Measurements from ENCODE around the gene KRTCAP3. TPM values are rescaled to one million over a fixed set of nuclear protein-coding genes. Genes with fewer than 3 reads are reported as not detected.
A peak's percentile ranks its signal among the peaks of the same experiment; 100 is the strongest.

The KRTCAP3 gene
- total and polyA plus RNA-seq, 9 of the 15 experiments (the other 6 are each of a cell fraction or from before 2014, with no cell fraction given), result 0.24 to 1.4 (median 0.73) TPM

- TF ChIP-seq SMARCC2 (IDR thresholded peaks at IDR 0.05; ENCODE audit: low read depth), result no peak
- TF ChIP-seq CBX8 (IDR thresholded peaks at IDR 0.05; ENCODE audit: borderline replicate concordance, extremely low read depth, low read depth, low read length, poor library complexity, severe bottlenecking), result no peak
- 0 out of 2 replicates have a peak, but pooled peaks have one; percentile 24 for TF ChIP-seq DPF2 (IDR thresholded peaks at IDR 0.05)
- TF ChIP-seq FOXA3 (CRISPR knock-in tag; conservative IDR thresholded peaks at IDR 0.05 in 1 of 2, IDR thresholded peaks at IDR 0.05 in 1 of 2), result no peak
- TF ChIP-seq DNMT1 (IDR thresholded peaks at IDR 0.05), result no peak
- TF ChIP-seq ZNF589 (CRISPR knock-in tag; IDR thresholded peaks at IDR 0.05; ENCODE audit: low read depth), result no peak
- TF ChIP-seq TAF7 (tag; IDR thresholded peaks at IDR 0.05), result peak; percentile 36; the same call in 1 of the 2 replicates
- TF ChIP-seq CREBBP (IDR thresholded peaks at IDR 0.05; ENCODE audit: low read depth, low read length), result no peak
- TF ChIP-seq C11orf30 (IDR thresholded peaks at IDR 0.05; ENCODE audit: low read depth), result peak; percentile 88
- no peak for TF ChIP-seq ZNF707 (CRISPR knock-in tag; conservative IDR thresholded peaks at IDR 0.05)
- peak in 1 of 3 experiments; percentile 75; a peak in 2 of 6 replicates for TF ChIP-seq ZBTB11 (CRISPR knock-in tag; IDR thresholded peaks at IDR 0.05)
- no peak for TF ChIP-seq SNAPC5 (CRISPR knock-in tag; IDR thresholded peaks at IDR 0.05)
- no peak for TF ChIP-seq ZNF316 (IDR thresholded peaks at IDR 0.05)
- TF ChIP-seq SIN3B (IDR thresholded peaks at IDR 0.05; ENCODE audit: low read depth), result 0 out of 2 replicates have a peak, but pooled peaks have one; percentile 58
- TF ChIP-seq CUX1 (CRISPR knock-in tag; IDR thresholded peaks at IDR 0.05), result no peak
- TF ChIP-seq POLR2B (IDR thresholded peaks at IDR 0.05; ENCODE audit: low read depth, partially characterized antibody), result peak; percentile 85
- TF ChIP-seq BRD4 (IDR thresholded peaks at IDR 0.05), result no peak
- TF ChIP-seq HMG20A (CRISPR knock-in tag; conservative IDR thresholded peaks at IDR 0.05), result no peak
These were observed 47.6 kb downstream of the KRTCAP3 start, which contains the start of gene IFT172 (continued) for GRCh38 chr2:27489498-27490397.
